Smooth muscle cell (in vitro differentiated cells): ENCODE results near the gene NCAM1. TPM values are rescaled to one million over a fixed set of nuclear protein-coding genes. Genes with fewer than 3 reads are reported as not detected.
A peak's percentile ranks its signal among the peaks of the same experiment; 100 is the strongest.

Experiments used
- DNase-seq: peaks from one replicate; lab custom pipeline; 2025; ENCODE audit not compliant: unreplicated experiment; lab: John Stamatoyannopoulos, UW
- H2AFZ ChIP-seq: fragments of 200-600 bp; sonication (generic); 2 replicates; pipeline ENCODE4 v1.6.0; 2016; ENCODE audit warnings: antibody characterized with exemption, low read depth, mild to moderate bottlenecking
- H3F3A ChIP-seq: fragments of 200-600 bp; sonication (generic); 2 replicates; pipeline ENCODE4 v1.6.0; 2017; ENCODE audit warnings: antibody characterized with exemption, low read depth
- H3K27ac ChIP-seq: fragments of 200-600 bp; sonication (generic); 2 replicates; pipeline ENCODE4 v1.5.1; 2016; ENCODE audit warnings: low read depth, mild to moderate bottlenecking
- H3K27me3 ChIP-seq: fragments of 200-600 bp; sonication (generic); 2 replicates; pipeline ENCODE4 v1.6.1; 2016; ENCODE audit warnings: low read depth, mild to moderate bottlenecking
- H3K36me3 ChIP-seq: fragments of 200-600 bp; sonication (generic); 2 replicates; pipeline ENCODE4 v1.5.1; 2016; ENCODE audit warnings: low read depth
- H3K4me1 ChIP-seq: fragments of 200-600 bp; sonication (generic); 2 replicates; pipeline ENCODE4 v1.5.1; 2016; ENCODE audit warnings: low read depth
- H3K4me2 ChIP-seq: fragments of 200-600 bp; sonication (generic); 2 replicates; pipeline ENCODE4 v1.6.0; 2016; ENCODE audit warnings: mild to moderate bottlenecking
- H3K4me3 ChIP-seq: fragments of 200-600 bp; sonication (generic); 2 replicates; pipeline ENCODE4 v1.5.1; 2016; ENCODE audit warnings: mild to moderate bottlenecking
- H3K79me2 ChIP-seq: fragments of 200-600 bp; sonication (generic); 2 replicates; pipeline ENCODE4 v1.6.0; 2016; ENCODE audit warnings: low read depth, mild to moderate bottlenecking
- H3K9ac ChIP-seq: fragments of 200-600 bp; sonication (generic); 2 replicates; pipeline ENCODE4 v1.6.0; 2016; ENCODE audit warnings: low read depth
- H3K9me3 ChIP-seq: fragments of 200-600 bp; sonication (generic); replicated peaks from 2 replicates; pipeline ENCODE4 v1.5.1; 2016; ENCODE audit warnings: low read depth
- H4K20me1 ChIP-seq: fragments of 200-600 bp; sonication (generic); 2 replicates; pipeline ENCODE4 v1.6.0; 2016; ENCODE audit warnings: low read depth
- CTCF ChIP-seq: fragments of 200-600 bp; sonication (generic); IDR thresholded peaks from 2 replicates; pipeline ENCODE4 v1.5.1; 2017; ENCODE audit warnings: borderline replicate concordance, mild to moderate bottlenecking, antibody characterized with exemption; ENCODE audit not compliant: insufficient read depth, poor library complexity, severe bottlenecking
- WGBS: methylation state at CpG from one replicate; pipeline ENCODE4 v1.1.7; 2016; ENCODE audit warnings: low lambda C conversion rate; 5-methylcytosine and 5-hydroxymethylcytosine counted together
- polyA plus RNA-seq: library from polyadenylated mRNA; unstranded; fragments of >200 nt; fragmentation: Nextera tagmentation; extraction: Ambion mirVana; gene quantifications from 2 replicates; pipeline ENCODE4 v1.2.1, GENCODE V29; 2016
- total RNA-seq: library from RNA; depleted of rRNA; stranded (reverse); fragments of >200 nt; gene quantifications from 2 replicates; pipeline ENCODE4 v1.2.3, GENCODE V29; 2014

Gene NCAM1
- total and polyA plus RNA-seq, 2 experiments from 2014 or later = 8.1 to 12.0 TPM

GRCh38 chr11:112962579-112963367 lies 1.6 kb downstream of the NCAM1 start:
- Histone ChIP-seq H3K27ac (no peak overlapping the region), H3K9me3 (no peaks in the 10 kb centered on the region), H3K4me3 (peak overlapping the region; percentile 67), H3K4me1 (peaks cover 6% of the 10 kb centered on the region), H3K9ac (no peak overlapping the region), H3K79me2 (no peaks in the 10 kb centered on the region), H4K20me1 (no peaks in the 10 kb centered on the region), H2AFZ (peak overlapping the region; percentile 89), H3K27me3 (no peaks in the 10 kb centered on the region), H3K36me3 (no peaks in the 10 kb centered on the region), H3F3A (peaks cover 4% of the 10 kb centered on the region), H3K4me2 (peak overlapping the region; percentile 89)
- no peak for TF ChIP-seq CTCF
- 2% methylated on average over 39 of the region's 67 CpGs for WGBS
- no peak for DNase-seq

GRCh38 chr11:112963368-112963955 lies 2.2 kb downstream of the NCAM1 start:
- Histone ChIP-seq H3K27ac (no peak overlapping the region), H3F3A (peaks cover 4% of the 10 kb centered on the region), H2AFZ (peak overlapping the region; percentile 89), H4K20me1 (no peaks in the 10 kb centered on the region), H3K36me3 (no peaks in the 10 kb centered on the region), H3K4me3 (peak overlapping the region; percentile 67), H3K9me3 (no peaks in the 10 kb centered on the region), H3K4me1 (peaks cover 7% of the 10 kb centered on the region), H3K27me3 (no peaks in the 10 kb centered on the region), H3K9ac (no peak overlapping the region), H3K79me2 (no peaks in the 10 kb centered on the region), H3K4me2 (peak overlapping the region; percentile 89)
- no peak for DNase-seq
- 7% methylated on average over 39 of the region's 48 CpGs for WGBS
- TF ChIP-seq CTCF = no peak

GRCh38 chr11:112965656-112966055 lies 4.4 kb downstream of the NCAM1 start:
- no peak for TF ChIP-seq CTCF
- Histone ChIP-seq H3K27me3 (no peaks in the 10 kb centered on the region), H3K9me3 (no peaks in the 10 kb centered on the region), H4K20me1 (no peaks in the 10 kb centered on the region), H3K4me2 (no peak overlapping the region), H3K4me1 (peaks cover 14% of the 10 kb centered on the region), H3K79me2 (peaks cover 2% of the 10 kb centered on the region), H3F3A (peaks cover 4% of the 10 kb centered on the region), H3K36me3 (no peaks in the 10 kb centered on the region), H2AFZ (no peak overlapping the region), H3K4me3 (no peak overlapping the region), H3K9ac (no peak overlapping the region), H3K27ac (no peak overlapping the region)
- no peak for DNase-seq
- 78% methylated on average over 4 of the region's 4 CpGs for WGBS
